Osteoblast (primary cell): ENCODE results near the gene ASTN2. TPM values are rescaled to one million over a fixed set of nuclear protein-coding genes. Genes with fewer than 3 reads are reported as not detected.

Experiments used
- DNase-seq: peaks from one replicate; pipeline ENCODE4 v3.0.0; 2011; ENCODE audit warnings: low spot score, mixed read lengths; ENCODE audit not compliant: insufficient read length; ENCODE audit errors: missing footprints
- H2AFZ ChIP-seq: 2 replicates; pipeline ENCODE4 v1.6.0; 2011; ENCODE audit warnings: mild to moderate bottlenecking, low read length
- H3K27ac ChIP-seq: 2 replicates; pipeline ENCODE4 v1.5.1; 2011; ENCODE audit warnings: mild to moderate bottlenecking, low read depth, low read length, moderate library complexity
- H3K27me3 ChIP-seq: 2 replicates; pipeline ENCODE4 v1.6.0; 2012; ENCODE audit warnings: mild to moderate bottlenecking, control low read depth, inconsistent platforms, low read length, moderate library complexity; ENCODE audit not compliant: insufficient read depth
- H3K36me3 ChIP-seq: 2 replicates; pipeline ENCODE4 v1.5.1; 2011; ENCODE audit warnings: mild to moderate bottlenecking, low read length, control low read depth, moderate library complexity; ENCODE audit not compliant: insufficient read depth
- H3K4me1 ChIP-seq: 2 replicates; pipeline ENCODE4 v1.5.1; 2011; ENCODE audit warnings: mild to moderate bottlenecking, low read length, control low read depth, moderate library complexity; ENCODE audit not compliant: insufficient read depth
- H3K4me2 ChIP-seq: 2 replicates; pipeline ENCODE4 v1.6.0; 2011; ENCODE audit warnings: mild to moderate bottlenecking, low read length; ENCODE audit not compliant: insufficient read depth
- H3K4me3 ChIP-seq: fragments of 200-600 bp; sonication (generic); 3 replicates; pipeline ENCODE4 v1.5.1; 2012; ENCODE audit warnings: mild to moderate bottlenecking, low read length, inconsistent platforms; ENCODE audit not compliant: insufficient read depth
- H3K79me2 ChIP-seq: 2 replicates; pipeline ENCODE4 v1.6.0; 2012; ENCODE audit warnings: mild to moderate bottlenecking, low read length, control low read depth, inconsistent platforms; ENCODE audit not compliant: insufficient read depth
- H3K9me3 ChIP-seq: 2 replicates; pipeline ENCODE4 v1.5.1; 2011; ENCODE audit warnings: low read depth, low read length, control low read depth
- H4K20me1 ChIP-seq: 2 replicates; pipeline ENCODE4 v1.6.0; 2012; ENCODE audit warnings: mild to moderate bottlenecking, low read length, control low read depth; ENCODE audit not compliant: insufficient read depth
- CTCF ChIP-seq: IDR thresholded peaks from 2 replicates; pipeline ENCODE4 v1.5.1; 2011; ENCODE audit warnings: mild to moderate bottlenecking, low read depth, low read length, moderate library complexity; ENCODE audit errors: extremely low read depth
- total RNA-seq: library from RNA; depleted of rRNA; stranded (reverse); fragments of >200 nt; gene quantifications from 2 replicates; pipeline ENCODE4 v1.2.3, GENCODE V29; 2012

The ASTN2 gene
- total RNA-seq, 1 donor, result 4.7 TPM

DNA sequence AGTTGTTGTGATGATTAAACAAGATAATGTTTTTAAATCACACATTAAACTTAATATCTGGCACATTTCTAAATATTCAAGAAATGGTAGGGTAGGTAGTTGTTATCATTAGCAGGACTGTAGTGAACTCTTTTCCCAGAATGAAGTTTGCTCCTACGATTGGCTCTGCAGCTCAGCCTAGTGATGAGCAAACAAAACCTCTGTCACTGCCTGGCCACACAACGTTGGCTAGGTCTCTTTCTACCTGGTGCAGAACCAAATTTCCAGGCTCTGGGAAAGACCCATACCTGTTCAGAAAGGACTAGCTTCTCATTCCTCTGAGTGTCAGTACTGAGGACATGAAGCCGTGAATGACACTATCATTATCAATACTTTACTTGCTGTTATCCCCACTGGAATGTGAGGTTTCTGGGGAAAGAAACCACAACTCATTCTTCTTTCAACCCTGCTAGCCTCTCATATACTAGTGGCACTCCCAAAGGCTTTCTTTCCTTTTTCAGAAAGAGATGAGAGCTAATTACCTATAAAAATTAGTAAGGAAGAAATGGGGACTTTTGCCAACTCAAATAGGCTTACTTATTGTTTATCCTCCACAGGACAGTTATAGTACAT, 947.0 kb downstream of the ASTN2 start:
- Histone ChIP-seq H3K9me3 (no peaks in the 10 kb centered on the region), H3K27ac (no peak overlapping the region), H3K79me2 (no peaks in the 10 kb centered on the region), H3K4me3 (no peak overlapping the region), H3K4me2 (no peak overlapping the region), H3K4me1 (peaks cover 10% of the 10 kb centered on the region), H2AFZ (no peak overlapping the region), H3K36me3 (no peaks in the 10 kb centered on the region), H3K27me3 (no peaks in the 10 kb centered on the region), H4K20me1 (no peaks in the 10 kb centered on the region)
- no peak for TF ChIP-seq CTCF
- DNase-seq, result no peak

DNA sequence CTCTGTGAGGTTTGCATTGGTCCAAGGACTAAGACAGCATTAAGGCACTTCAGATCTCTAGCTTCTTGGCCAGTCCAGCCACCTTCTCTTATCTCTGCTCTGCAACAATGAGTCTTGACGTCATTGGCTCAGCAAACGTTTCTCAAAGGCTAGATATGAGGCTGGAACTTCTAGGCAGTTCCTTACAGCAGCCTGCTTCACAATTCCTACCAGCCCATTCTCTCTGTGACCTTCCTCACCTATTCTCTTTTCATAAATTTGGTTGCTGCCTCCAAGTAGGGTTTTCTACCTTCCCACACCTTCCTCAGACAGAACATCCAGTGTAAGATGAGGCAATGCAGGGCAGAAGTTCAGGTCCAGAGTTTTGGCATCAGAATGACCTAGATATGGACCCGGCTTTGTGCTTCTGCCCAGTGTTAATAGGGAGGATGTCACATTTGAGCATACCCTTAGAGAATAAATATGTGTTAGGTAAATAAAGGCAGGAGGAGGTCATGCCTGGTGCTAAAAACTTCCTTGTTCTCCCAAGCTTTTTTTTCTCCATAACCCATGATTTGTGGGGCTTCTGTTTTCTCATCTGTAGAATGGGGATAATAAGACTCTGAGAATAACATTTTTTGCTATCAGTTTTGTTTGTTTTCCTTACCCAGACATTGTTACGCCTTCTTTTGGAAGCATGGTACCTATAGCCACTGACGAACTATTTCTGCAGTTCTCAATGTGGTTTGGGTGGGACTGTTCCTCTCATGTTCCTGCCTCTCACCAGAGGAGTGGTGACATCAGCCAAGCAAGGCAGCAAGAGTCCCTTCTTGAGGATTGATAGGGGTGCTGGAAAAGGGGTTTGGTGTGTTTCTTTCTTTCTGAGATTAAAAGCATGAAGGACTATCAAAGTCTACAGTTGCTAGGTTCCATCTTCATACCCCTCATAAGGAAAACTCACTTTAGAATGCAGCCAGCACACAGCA, 948.3 kb downstream of the ASTN2 start:
- Histone ChIP-seq H3K4me1 (peaks cover 6% of the 10 kb centered on the region), H3K36me3 (no peaks in the 10 kb centered on the region), H3K4me2 (no peak overlapping the region), H3K4me3 (no peak overlapping the region), H3K27me3 (no peaks in the 10 kb centered on the region), H2AFZ (no peak overlapping the region), H3K9me3 (no peaks in the 10 kb centered on the region), H3K79me2 (no peaks in the 10 kb centered on the region), H3K27ac (no peak overlapping the region), H4K20me1 (no peaks in the 10 kb centered on the region)
- DNase-seq, result no peak
- TF ChIP-seq CTCF, result no peak

GRCh38 chr9:116465576-116466270, 949.1 kb downstream of the ASTN2 start:
- Histone ChIP-seq H3K9me3 (no peaks in the 10 kb centered on the region), H3K27ac (no peak overlapping the region), H2AFZ (no peak overlapping the region), H3K4me3 (no peak overlapping the region), H3K4me2 (no peak overlapping the region), H3K4me1 (peaks cover 2% of the 10 kb centered on the region), H4K20me1 (no peaks in the 10 kb centered on the region), H3K27me3 (no peaks in the 10 kb centered on the region), H3K36me3 (no peaks in the 10 kb centered on the region), H3K79me2 (no peaks in the 10 kb centered on the region)
- no peak for TF ChIP-seq CTCF
- no peak for DNase-seq
